Lung (tissue), 12 donors: Measurements from ENCODE around the gene MIS18A. TPM values are rescaled to one million over a fixed set of nuclear protein-coding genes. Genes with fewer than 3 reads are reported as not detected.

Source experiments
- ATAC-seq: fragments of 200-7000 bp; cut with Tn5 transposase; one replicate; pipeline ENCODE4 v1.9.1; 2020; ENCODE audit warnings: moderate number of reproducible peaks; ENCODE audit not compliant: insufficient read depth, low FRiP score
- DNase-seq, 3 donors: peaks; one replicate each; pipeline ENCODE4 v3.0.0-alpha.2; 2013 to 2017
- H3K27ac ChIP-seq, 2 donors: one replicate each; pipeline ENCODE4 v1.5.1; 2013; ENCODE audit warnings: mild to moderate bottlenecking in 2 of 2, moderate library complexity in 2 of 2, control low read depth in 1 of 2, inconsistent platforms in 1 of 2, low read depth in 1 of 2, low read length in 1 of 2
- H3K27me3 ChIP-seq, 3 donors: one replicate each; pipeline ENCODE4 v1.5.1; 2013; ENCODE audit warnings: low read length in 2 of 3; ENCODE audit not compliant: control insufficient read depth in 3 of 3, insufficient read depth in 3 of 3
- H3K36me3 ChIP-seq, 4 donors: one replicate each; pipeline ENCODE4 v1.5.1; 2013; ENCODE audit warnings: low read length in 4 of 4, mild to moderate bottlenecking in 1 of 4, moderate library complexity in 1 of 4; ENCODE audit not compliant: control insufficient read depth in 4 of 4, insufficient read depth in 4 of 4
- H3K4me1 ChIP-seq, 5 donors: one replicate each; pipeline ENCODE4 v1.5.1; 2013; ENCODE audit warnings: low read length in 5 of 5, mild to moderate bottlenecking in 2 of 5, moderate library complexity in 1 of 5; ENCODE audit not compliant: control insufficient read depth in 5 of 5, insufficient read depth in 5 of 5
- H3K4me3 ChIP-seq: one replicate; pipeline ENCODE4 v1.5.1; 2013; ENCODE audit warnings: mild to moderate bottlenecking, control low read depth, moderate library complexity
- H3K9ac ChIP-seq, 2 donors: one replicate each; pipeline ENCODE4 v1.5.1; 2013; ENCODE audit warnings: low read length in 2 of 2, control low read depth in 1 of 2; ENCODE audit not compliant: insufficient read depth in 1 of 2
- H3K9me3 ChIP-seq, 4 donors: one replicate each; pipeline ENCODE4 v1.5.1; 2013; ENCODE audit warnings: low read length in 3 of 4, mild to moderate bottlenecking in 1 of 4, moderate library complexity in 1 of 4; ENCODE audit not compliant: control insufficient read depth in 4 of 4, insufficient read depth in 3 of 4
- CTCF ChIP-seq: IDR thresholded peaks from 2 replicates; pipeline ENCODE4 v1.5.1; 2012; ENCODE audit warnings: mild to moderate bottlenecking; ENCODE audit errors: control extremely low read depth, extremely low read depth
- WGBS, 2 donors: extraction: QIAGEN DNeasy Blood & Tissue Kit; methylation state at CpG; one replicate each; pipeline ENCODE4 v1.1.7; 2013; 5-methylcytosine and 5-hydroxymethylcytosine counted together
- polyA plus RNA-seq, 2 donors: library from polyadenylated mRNA; stranded (reverse); fragments of 200-250 nt; gene quantifications; one replicate each; pipeline ENCODE4 v1.2.1, GENCODE V29; 2013
- total RNA-seq, 2 donors: library from RNA; depleted of rRNA in 1 of 2; stranded (reverse); fragments of >200 nt in 1 of 2; gene quantifications; one replicate each; pipeline ENCODE4 v1.2.1, GENCODE V29; 2014 to 2021
- donor health status: control.
- donor health status: control.
- donor health status: Bipolar disorder and iron deficiency.
- donor health status: healthy.
- donor health status: DM: yes; HTN: yes; CAD: no.

The MIS18A gene
- total and polyA plus RNA-seq, 4 donors: 5.0 to 8.5 (median 6.1) TPM

- DNase-seq (no peak), ATAC-seq (no peak)
- Histone ChIP-seq H3K27me3 (no peaks in the 10 kb centered on the region), H3K4me1 (peaks cover 4 to 11% (median 5%) of the 10 kb centered on the region in 5 donors), H3K9ac (no peak overlapping the region), H3K4me3 (no peak overlapping the region), H3K36me3 (peaks cover 0 to 3% (median 0%) of the 10 kb centered on the region in 4 donors), H3K9me3 (no peaks in the 10 kb centered on the region), H3K27ac (no peak overlapping the region)
- 57 to 75% methylated on average over 6 of the region's 6 CpGs for WGBS, 2 donors
- no peak for TF ChIP-seq CTCF
Observed at GRCh38 chr21:32282992-32283391, 4.1 kb upstream of the MIS18A start.

GRCh38 chr21:32281531-32281930 lies 2.7 kb upstream of the MIS18A start:
- no peak overlapping the region for H3K9ac ChIP-seq
- WGBS, 2 donors: 90 to 93% methylated on average over 7 of the region's 7 CpGs
- H3K4me3 ChIP-seq: no peak overlapping the region
- no peaks in the 10 kb centered on the region for H3K27me3 ChIP-seq
- no peak for TF ChIP-seq CTCF
- no peak overlapping the region for H3K27ac ChIP-seq
- H3K9me3 ChIP-seq: no peaks in the 10 kb centered on the region
- H3K4me1 ChIP-seq: peaks cover 5 to 17% (median 11%) of the 10 kb centered on the region in 5 donors
- no peak for ATAC-seq
- no peak for DNase-seq
- peaks cover 0 to 3% (median 0%) of the 10 kb centered on the region in 4 donors for H3K36me3 ChIP-seq

- Histone ChIP-seq H3K36me3 (peaks cover 0 to 3% (median 1%) of the 10 kb centered on the region in 4 donors), H3K4me1 (peaks cover 5 to 17% (median 11%) of the 10 kb centered on the region in 5 donors), H3K9ac (peak overlapping the region in 1 of 2 donors; percentile 87), H3K27me3 (no peaks in the 10 kb centered on the region), H3K9me3 (no peaks in the 10 kb centered on the region), H3K4me3 (peak overlapping the region; percentile 94), H3K27ac (peak overlapping the region; percentile 9 to 42)
- 7 to 8% methylated on average over 10 of the region's 10 CpGs for WGBS, 2 donors
- TF ChIP-seq CTCF: no peak
- DNase-seq (no peak), ATAC-seq (no peak)
Observed at GRCh38 chr21:32279377-32279680, 480 bp upstream of the MIS18A start.

GRCh38 chr21:32278103-32278502 lies 746 bp downstream of the MIS18A start:
- no peak for TF ChIP-seq CTCF
- ATAC-seq (no peak), DNase-seq (peak in 2 of 3 donors; percentile 14 to 30)
- Histone ChIP-seq H3K27me3 (no peaks in the 10 kb centered on the region), H3K9me3 (no peaks in the 10 kb centered on the region), H3K4me3 (peak overlapping the region; percentile 94), H3K36me3 (peaks cover 0 to 6% (median 2%) of the 10 kb centered on the region in 4 donors), H3K4me1 (peaks cover 5 to 17% (median 11%) of the 10 kb centered on the region in 5 donors), H3K27ac (no peak overlapping the region), H3K9ac (peak overlapping the region; percentile 47 to 90)
- WGBS, 2 donors: 2 to 3% methylated on average over 9 of the region's 9 CpGs
